Right hindlimb (tissue), 1 donor: Measurements from ENCODE around the gene ERP27.

Experiments
- DNase-seq: peaks from one replicate; pipeline ENCODE4 v3.0.0-alpha.2; 2018

ERP27 gene

GRCh38 chr12:14901228-14901562 lies 37.1 kb downstream of the ERP27 start:
- no peak for DNase-seq

GRCh38 chr12:14900521-14901227 lies 37.7 kb downstream of the ERP27 start:
- no peak for DNase-seq

- peak; percentile 35 for DNase-seq
Observed at GRCh38 chr12:14896521-14897169, 41.7 kb downstream of the ERP27 start.

- DNase-seq, result peak; percentile 64
Observed at GRCh38 chr12:14893506-14894250, 44.7 kb downstream of the ERP27 start.

- peak; percentile 59 for DNase-seq
Observed at GRCh38 chr12:14892726-14893505, 45.4 kb downstream of the ERP27 start.

GRCh38 chr12:14890701-14891100 lies 47.6 kb downstream of the ERP27 start:
- no peak for DNase-seq

- DNase-seq, result no peak
Observed at GRCh38 chr12:14886271-14886670, 52.1 kb downstream of the ERP27 start.

GRCh38 chr12:14885718-14886221 lies 52.6 kb downstream of the ERP27 start, which contains the start of gene MGP:
Gene MGP (minus strand): TSS chr12:14885854. CDS start chr12:14885791, 63 bp downstream.
- DNase-seq, result peak; percentile 82

GRCh38 chr12:14884458-14884878 lies 53.9 kb downstream of the ERP27 start:
- DNase-seq, result peak; percentile 87

- peak; percentile 80 for DNase-seq
Observed at GRCh38 chr12:14883686-14884085, 54.7 kb downstream of the ERP27 start.

GRCh38 chr12:14880890-14881453 lies 57.4 kb downstream of the ERP27 start:
- no peak for DNase-seq

- DNase-seq, result no peak
Observed at GRCh38 chr12:14879222-14879933, 59.0 kb downstream of the ERP27 start.

- no peak for DNase-seq
Observed at GRCh38 chr12:14878488-14878887, 59.8 kb downstream of the ERP27 start.

GRCh38 chr12:14876833-14877232 lies 61.5 kb downstream of the ERP27 start:
- no peak for DNase-seq

- DNase-seq, result no peak
Observed at GRCh38 chr12:14874882-14875281, 63.5 kb downstream of the ERP27 start.

- DNase-seq, result no peak
Observed at GRCh38 chr12:14873440-14874185, 64.7 kb downstream of the ERP27 start.

- DNase-seq, result no peak
Observed at GRCh38 chr12:14871886-14872285, 66.5 kb downstream of the ERP27 start.

GRCh38 chr12:14871247-14871646 lies 67.1 kb downstream of the ERP27 start:
- DNase-seq, result no peak

GRCh38 chr12:14868916-14869506 lies 69.3 kb downstream of the ERP27 start:
- no peak for DNase-seq
